Neural crest cell (in vitro differentiated cells): Measurements from ENCODE around the gene DNAJA3. TPM values are rescaled to one million over a fixed set of nuclear protein-coding genes. Genes with fewer than 3 reads are reported as not detected.
A peak's percentile ranks its signal among the peaks of the same experiment; 100 is the strongest.

ENCODE experiments used
- DNase-seq: peaks from one replicate; pipeline ENCODE4 v3.0.0; 2021; ENCODE audit warnings: low read depth, mixed read lengths, low spot score
- H3K27ac Mint-ChIP-seq: one replicate; pipeline ENCODE4 v1.8.0; 2021; ENCODE audit warnings: mild to moderate bottlenecking, mixed read lengths; ENCODE audit not compliant: unreplicated experiment
- H3K27me3 Mint-ChIP-seq: 2 replicates; pipeline ENCODE4 v1.8.0; 2021; ENCODE audit warnings: low read depth, mild to moderate bottlenecking, mixed read lengths
- H3K36me3 Mint-ChIP-seq: 2 replicates; pipeline ENCODE4 v1.8.0; 2021; ENCODE audit warnings: low read depth, mild to moderate bottlenecking, mixed read lengths
- H3K4me1 Mint-ChIP-seq: 2 replicates; pipeline ENCODE4 v1.8.0; 2021; ENCODE audit warnings: mixed read lengths
- H3K4me3 Mint-ChIP-seq: one replicate; pipeline ENCODE4 v1.8.0; 2021; ENCODE audit warnings: mild to moderate bottlenecking, mixed read lengths
- H3K9me3 Mint-ChIP-seq: 2 replicates; pipeline ENCODE4 v1.8.0; 2021; ENCODE audit warnings: mixed read lengths
- total RNA-seq: library from RNA; stranded (reverse); gene quantifications from 2 replicates; pipeline ENCODE4 v1.2.1, GENCODE V29; 2021
- TF ChIP-seq, protein P1 (sequence below): fragments of 200-600 bp; sonication (generic); conservative IDR thresholded peaks from 2 replicates; pipeline ENCODE4 v1.5.0; 2021; ENCODE audit warnings: antibody characterized with exemption, mild to moderate bottlenecking

Gene DNAJA3
- total RNA-seq, 1 donor from 2014 or later, result 45.1 TPM

DNA sequence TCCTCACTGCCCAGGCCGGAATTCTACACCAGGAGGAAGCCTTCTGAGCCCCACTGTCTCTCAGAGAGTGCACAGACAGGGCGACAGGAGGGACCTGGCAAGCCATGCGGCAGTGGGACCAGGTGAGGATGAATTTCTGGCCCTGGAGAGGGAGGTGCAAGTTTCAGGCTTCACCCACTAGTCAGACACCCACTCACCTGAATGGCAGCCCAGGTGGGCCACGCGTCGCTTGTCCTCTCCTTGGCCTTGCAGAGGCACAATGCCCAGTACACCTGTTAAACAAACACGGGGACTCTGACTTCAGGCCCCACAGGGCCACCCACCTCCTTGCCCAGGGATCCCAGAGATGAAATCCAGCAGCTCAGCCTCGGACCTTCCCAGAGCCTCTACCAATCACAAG lies 13.5 kb upstream of the DNAJA3 start:
- TF ChIP-seq, protein P1, sequence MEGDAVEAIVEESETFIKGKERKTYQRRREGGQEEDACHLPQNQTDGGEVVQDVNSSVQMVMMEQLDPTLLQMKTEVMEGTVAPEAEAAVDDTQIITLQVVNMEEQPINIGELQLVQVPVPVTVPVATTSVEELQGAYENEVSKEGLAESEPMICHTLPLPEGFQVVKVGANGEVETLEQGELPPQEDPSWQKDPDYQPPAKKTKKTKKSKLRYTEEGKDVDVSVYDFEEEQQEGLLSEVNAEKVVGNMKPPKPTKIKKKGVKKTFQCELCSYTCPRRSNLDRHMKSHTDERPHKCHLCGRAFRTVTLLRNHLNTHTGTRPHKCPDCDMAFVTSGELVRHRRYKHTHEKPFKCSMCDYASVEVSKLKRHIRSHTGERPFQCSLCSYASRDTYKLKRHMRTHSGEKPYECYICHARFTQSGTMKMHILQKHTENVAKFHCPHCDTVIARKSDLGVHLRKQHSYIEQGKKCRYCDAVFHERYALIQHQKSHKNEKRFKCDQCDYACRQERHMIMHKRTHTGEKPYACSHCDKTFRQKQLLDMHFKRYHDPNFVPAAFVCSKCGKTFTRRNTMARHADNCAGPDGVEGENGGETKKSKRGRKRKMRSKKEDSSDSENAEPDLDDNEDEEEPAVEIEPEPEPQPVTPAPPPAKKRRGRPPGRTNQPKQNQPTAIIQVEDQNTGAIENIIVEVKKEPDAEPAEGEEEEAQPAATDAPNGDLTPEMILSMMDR, result no peak
- peaks cover 35% of the 10 kb centered on the region for H3K4me1 Mint-ChIP-seq
- no peaks in the 10 kb centered on the region for H3K9me3 Mint-ChIP-seq
- H3K27ac Mint-ChIP-seq, result peak overlapping the region; percentile 23
- DNase-seq, result no peak
- no peaks in the 10 kb centered on the region for H3K27me3 Mint-ChIP-seq
- H3K4me3 Mint-ChIP-seq, result peak overlapping the region; percentile 54
- no peaks in the 10 kb centered on the region for H3K36me3 Mint-ChIP-seq

DNA sequence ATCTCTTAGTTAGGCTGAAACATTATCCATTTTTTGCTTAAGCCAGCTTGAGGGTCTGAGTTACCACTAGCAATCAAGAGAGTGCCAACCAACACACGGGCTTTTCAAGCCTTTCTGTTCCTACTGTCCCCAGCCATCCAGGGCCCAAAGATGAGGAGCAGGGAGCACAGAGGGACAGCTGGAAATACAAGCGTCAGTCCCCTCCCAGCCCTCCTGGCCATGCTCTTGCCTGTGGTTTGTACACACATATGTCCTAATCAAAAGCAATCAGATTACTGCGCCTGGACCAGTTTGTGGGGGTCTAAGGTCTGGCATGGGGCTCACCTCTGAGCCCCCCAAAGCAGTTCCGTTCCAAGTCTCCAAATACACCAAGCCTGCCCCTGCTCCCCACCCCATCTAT lies 12.8 kb upstream of the DNAJA3 start:
- Mint-ChIP-seq H3K36me3 (no peaks in the 10 kb centered on the region), H3K4me3 (peak overlapping the region; percentile 54), H3K4me1 (peaks cover 35% of the 10 kb centered on the region), H3K27ac (no peak overlapping the region), H3K27me3 (peaks cover 2% of the 10 kb centered on the region), H3K9me3 (no peaks in the 10 kb centered on the region)
- TF ChIP-seq, protein P1, result no peak
- DNase-seq, result no peak

DNA sequence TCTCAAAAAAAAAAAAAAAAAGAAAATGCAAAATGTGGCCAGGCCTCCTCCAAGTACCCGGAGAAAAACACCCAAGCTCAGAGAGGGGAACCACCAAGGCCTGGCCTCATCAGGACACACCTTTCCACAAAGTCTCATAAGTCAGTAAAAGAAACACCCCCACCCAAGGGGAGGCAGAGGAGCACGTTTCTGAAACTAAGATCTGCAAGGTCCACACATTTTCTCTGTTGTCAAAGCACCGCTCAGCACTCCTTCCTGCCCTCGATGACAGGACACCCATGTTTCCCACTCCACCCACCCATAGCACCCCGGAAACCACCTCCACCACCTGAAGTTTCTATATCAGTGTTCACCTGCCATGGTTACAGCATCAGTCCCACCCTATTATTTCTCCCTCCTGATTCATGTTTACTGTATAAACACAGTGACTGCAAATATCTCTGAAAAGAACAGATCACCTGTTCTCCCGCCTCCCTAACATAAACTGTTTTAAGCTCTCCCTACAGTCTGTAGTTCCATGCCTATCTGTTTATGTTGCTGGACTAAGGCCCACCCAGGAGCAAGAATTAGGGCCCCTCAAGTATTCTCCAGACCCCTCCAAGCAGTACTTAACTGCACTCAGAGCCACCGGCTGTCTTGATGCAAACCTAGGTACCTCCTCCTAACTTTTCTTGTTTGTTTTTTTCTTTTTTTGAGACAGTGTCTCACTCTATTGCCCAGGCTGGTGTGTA lies 11.3 kb upstream of the DNAJA3 start:
- no peak for DNase-seq
- Mint-ChIP-seq H3K4me1 (peaks cover 35% of the 10 kb centered on the region), H3K36me3 (no peaks in the 10 kb centered on the region), H3K4me3 (peak overlapping the region; percentile 94), H3K9me3 (no peaks in the 10 kb centered on the region), H3K27ac (no peak overlapping the region), H3K27me3 (peaks cover 8% of the 10 kb centered on the region)
- TF ChIP-seq, protein P1, result no peak

DNA sequence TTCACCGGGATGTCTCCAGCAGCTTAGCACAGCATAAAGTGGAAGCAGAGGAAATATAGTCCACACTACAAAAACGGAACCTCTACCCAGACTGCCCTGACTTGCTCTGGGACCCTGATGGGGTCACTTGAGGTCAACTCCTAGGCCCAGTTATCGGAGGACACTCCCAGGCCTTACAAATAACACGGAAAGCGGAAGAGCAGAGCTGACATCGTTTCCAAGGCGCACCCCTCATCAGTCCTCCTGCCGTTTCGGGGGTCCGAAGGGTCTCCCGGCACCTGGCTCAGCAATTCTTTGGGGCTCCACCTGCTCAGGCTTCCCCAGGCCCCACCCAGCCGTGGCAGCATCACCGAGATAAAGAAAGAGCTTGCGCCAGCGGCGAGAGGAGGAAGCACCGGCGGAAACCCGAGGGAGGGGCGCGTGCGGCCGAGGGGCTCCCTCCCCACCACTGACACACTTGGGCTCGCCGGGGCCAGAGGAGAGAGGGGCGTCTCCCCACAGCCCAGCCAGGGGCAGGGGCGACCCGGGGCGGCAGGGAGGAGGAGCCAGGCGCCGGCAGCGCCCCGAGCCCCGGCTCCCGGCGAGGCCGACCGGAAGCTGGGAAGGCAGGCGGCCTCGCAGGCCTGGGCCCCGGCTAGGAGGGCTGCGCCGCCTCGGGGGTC lies 10.0 kb upstream of the DNAJA3 start:
- Mint-ChIP-seq H3K4me3 (peak overlapping the region; percentile 94), H3K27ac (no peak overlapping the region), H3K27me3 (peaks cover 8% of the 10 kb centered on the region), H3K4me1 (peaks cover 30% of the 10 kb centered on the region), H3K9me3 (no peaks in the 10 kb centered on the region), H3K36me3 (no peaks in the 10 kb centered on the region)
- no peak for DNase-seq
- TF ChIP-seq, protein P1, result peak; percentile 20

DNA sequence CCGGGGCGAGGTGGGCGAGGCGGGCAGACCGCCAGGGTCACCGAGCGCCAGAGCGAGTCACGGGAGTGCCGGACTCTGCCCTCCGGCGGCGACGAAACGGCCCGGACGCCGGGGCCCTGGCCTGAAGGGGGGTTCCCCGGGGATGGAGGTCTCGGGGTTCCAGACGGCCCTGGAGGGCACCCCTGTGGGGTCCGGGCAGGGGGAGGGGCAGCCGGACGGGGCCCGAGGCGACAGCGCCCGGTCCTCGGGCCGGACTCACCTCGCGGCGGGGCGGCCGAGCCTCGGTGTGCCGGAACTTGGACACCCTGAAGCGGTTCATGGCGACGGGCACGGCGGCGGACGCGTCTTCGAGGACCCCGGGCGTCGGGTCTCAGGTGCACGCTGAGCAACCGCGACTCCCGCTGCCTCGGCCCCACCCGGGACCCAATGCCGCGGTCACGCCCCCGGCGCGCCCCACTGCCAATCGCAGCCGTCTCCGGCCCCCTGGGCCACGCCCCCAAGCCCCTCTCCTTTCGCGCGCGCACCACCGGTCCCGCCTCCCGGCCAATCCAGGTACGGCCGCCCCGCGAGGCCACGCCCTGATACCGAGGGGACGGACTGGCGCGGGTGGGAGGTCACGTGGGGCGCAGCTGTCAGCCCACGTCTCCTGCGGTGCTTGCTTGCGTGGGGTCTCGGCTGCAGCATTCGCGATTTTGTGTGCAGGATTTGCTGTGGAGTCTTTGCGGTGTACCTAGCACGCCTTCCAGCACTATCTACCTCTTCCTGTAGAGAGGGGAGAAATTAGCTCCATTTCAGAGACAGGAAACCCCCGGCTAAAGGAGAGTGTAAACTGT lies 9.3 kb upstream of the DNAJA3 start, which contains the start of gene CORO7:
CORO7 (minus strand) TSS at position 397 of the 833 bp plus-strand sequence; CDS start at position 319, 78 bp downstream.
- H3K9me3 Mint-ChIP-seq, result no peaks in the 10 kb centered on the region
- H3K27ac Mint-ChIP-seq, result no peak within 1 kb of the TSS
- peaks cover 24% of the 10 kb centered on the region for H3K4me1 Mint-ChIP-seq
- H3K36me3 Mint-ChIP-seq, result no peaks in the 10 kb centered on the region
- peak within 1 kb of the TSS; percentile 94 for H3K4me3 Mint-ChIP-seq
- TF ChIP-seq, protein P1, result peak; percentile 4
- H3K27me3 Mint-ChIP-seq, result peaks cover 8% of the 10 kb centered on the region
- peak; percentile 87 for DNase-seq
